HEK293 (cell line): ENCODE measurements around the gene ADAMTS5.

Experiments
- CTCF ChIP-seq: fragments of 450-650 bp; formaldehyde crosslinking; IDR thresholded peaks from 2 replicates; pipeline ENCODE4 v1.5.1; 2016; ENCODE audit warnings: missing biosample characterization, missing genetic modification characterization
- YY2 ChIP-seq: fragments of 450-650 bp; formaldehyde crosslinking; IDR thresholded peaks from 2 replicates; pipeline ENCODE4 v1.5.1; 2016; ENCODE audit warnings: missing biosample characterization, missing genetic modification characterization
- ZNF24 ChIP-seq: fragments of 450-650 bp; formaldehyde crosslinking; IDR thresholded peaks from 2 replicates; pipeline ENCODE4 v1.5.1; 2016; ENCODE audit warnings: missing biosample characterization, missing genetic modification characterization
- ZNF513 ChIP-seq: fragments of 450-650 bp; IDR thresholded peaks from 2 replicates; pipeline ENCODE4 v1.5.1; 2018; ENCODE audit warnings: missing biosample characterization, missing genetic modification characterization
- ZNF548 ChIP-seq: fragments of 450-650 bp; formaldehyde crosslinking; IDR thresholded peaks from 2 replicates; pipeline ENCODE4 v1.5.1; 2016; ENCODE audit warnings: missing biosample characterization, missing genetic modification characterization
- ZNF777 ChIP-seq: fragments of 450-650 bp; formaldehyde crosslinking; IDR thresholded peaks from 2 replicates; pipeline ENCODE4 v1.5.1; 2017; ENCODE audit warnings: missing biosample characterization, missing genetic modification characterization, borderline replicate concordance

GRCh38 chr21:26877018-26877417 is 89.9 kb downstream of the ADAMTS5 start:
- no peak for TF ChIP-seq ZNF24 (tag by site-specific recombination)
- no peak for TF ChIP-seq CTCF (tag by site-specific recombination)
- TF ChIP-seq ZNF548 (tag by site-specific recombination), result no peak
- TF ChIP-seq ZNF513 (tag by site-specific recombination), result no peak
- no peak for TF ChIP-seq ZNF777 (tag by site-specific recombination)
- TF ChIP-seq YY2 (tag by site-specific recombination), result no peak
